GDM1 (cell line): ENCODE measurements around the gene TGFBR2.

ENCODE experiments used
- DNase-seq: peaks from one replicate; lab custom pipeline; 2025; lab: John Stamatoyannopoulos, UW

The TGFBR2 gene

DNA sequence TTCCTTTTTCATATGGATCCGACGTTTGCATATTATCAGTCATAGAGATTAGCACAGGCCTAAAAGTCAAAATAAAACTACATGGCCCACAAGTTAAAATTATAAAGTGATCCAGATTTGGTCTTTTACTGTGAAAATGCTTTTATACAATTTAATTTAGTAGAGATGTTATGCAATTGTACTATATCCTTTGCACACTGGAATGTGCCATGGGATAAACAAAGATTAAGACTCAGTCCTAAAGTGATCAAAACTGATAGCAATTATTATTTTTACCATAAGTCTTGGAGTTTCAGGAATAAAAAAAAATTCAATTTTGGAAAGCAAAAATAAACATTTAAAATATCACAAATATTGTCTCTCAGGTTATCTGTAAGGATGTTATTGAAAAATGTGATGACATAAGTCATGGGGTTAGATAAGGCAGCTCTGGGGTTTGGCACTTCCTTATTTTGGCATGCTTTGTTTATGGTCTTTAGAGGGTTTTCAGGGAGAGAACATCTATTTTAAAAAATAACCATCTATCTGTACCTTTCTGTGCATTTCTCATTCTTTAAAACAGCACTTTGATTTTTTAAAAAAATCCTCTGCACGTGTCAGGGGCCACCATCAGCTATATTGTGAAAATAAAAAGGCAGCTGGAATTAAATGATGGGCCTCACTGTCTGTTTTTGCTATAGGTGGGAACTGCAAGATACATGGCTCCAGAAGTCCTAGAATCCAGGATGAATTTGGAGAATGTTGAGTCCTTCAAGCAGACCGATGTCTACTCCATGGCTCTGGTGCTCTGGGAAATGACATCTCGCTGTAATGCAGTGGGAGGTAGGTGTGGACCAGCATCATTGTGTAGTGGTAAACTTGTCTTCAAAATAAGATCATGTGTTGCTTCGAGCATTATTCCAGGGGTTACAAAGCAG lies 67.3 kb downstream of the TGFBR2 start:
- no peak for DNase-seq

DNA sequence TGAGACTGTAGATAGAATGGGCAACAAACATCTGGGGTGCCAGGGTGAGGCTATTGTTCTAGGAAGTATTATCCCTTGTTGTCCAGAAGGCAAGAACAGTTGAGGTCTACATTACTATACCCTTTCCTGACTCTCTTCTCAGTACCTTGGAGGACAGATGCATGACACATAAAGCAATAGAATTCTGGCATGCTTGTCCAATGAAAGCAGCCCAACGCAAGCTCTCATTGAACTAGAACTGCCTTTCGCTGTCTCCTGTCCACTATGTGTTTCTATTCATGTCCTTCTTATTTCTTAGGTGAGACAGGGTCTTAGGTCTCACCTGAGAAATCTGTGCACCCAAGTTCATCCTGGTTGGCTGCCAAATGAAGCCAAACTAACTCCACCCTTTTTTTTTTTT lies 68.6 kb downstream of the TGFBR2 start:
- no peak for DNase-seq

DNA sequence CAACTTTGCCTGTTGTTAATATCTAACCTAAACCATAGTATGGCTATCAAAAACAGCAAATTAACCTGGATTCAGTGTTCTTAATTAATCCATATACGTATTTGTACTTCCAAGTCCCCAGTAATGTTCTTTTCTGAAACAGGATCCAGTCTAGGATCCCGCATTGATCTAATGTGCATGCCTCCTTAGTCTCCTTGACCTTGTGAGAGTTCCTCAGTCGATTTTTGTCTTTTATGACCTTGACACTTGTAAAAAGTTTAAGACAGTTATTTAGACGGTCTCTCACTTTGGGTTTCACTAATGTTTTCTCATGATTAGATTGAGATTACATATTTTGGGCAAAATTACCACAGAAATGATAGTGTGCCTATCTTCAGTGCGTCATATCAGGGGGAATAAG lies 69.4 kb downstream of the TGFBR2 start:
- no peak for DNase-seq

DNA sequence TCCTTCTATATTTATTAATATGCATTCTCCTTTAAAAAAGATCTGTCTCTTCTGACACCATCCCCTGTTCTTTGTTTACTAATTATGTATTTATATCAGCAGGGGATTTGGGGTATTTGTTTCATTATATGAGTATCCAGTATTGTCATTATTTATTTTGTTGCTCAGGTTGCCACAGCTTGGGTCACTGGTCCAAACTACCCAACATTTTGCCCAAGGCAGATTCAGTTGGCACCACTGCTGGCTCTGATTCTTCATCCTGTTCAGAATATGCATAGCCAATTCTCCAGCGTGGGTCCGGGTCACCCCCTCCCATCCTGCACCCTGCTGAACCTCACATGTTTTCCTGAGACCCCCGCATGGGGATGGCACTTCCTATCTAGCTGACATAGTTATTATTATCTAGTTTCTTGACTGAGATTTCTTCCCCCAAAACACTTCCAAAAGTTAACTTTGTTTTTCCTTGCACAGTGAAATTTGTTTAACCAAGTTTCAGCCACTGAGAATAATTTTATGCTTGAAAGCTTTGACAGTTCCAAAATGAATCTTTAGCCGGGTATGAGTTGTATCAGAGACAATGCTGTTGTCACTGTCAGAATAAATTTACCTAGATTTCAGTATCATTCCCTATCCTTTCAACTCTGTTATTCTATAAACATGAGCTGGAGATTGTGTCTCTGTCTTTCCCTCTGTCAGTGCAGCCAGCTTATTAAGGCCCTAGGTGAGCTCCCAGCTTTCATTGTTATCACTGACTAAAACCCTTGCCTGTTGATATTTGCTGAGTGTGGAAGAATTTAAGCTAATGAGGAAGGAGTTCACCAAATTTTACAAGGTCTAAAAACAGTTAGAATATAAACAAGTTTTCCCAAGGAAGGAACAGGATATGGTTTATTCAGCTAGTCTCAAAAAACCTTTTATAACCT lies 70.3 kb downstream of the TGFBR2 start:
- DNase-seq, result no peak

DNA sequence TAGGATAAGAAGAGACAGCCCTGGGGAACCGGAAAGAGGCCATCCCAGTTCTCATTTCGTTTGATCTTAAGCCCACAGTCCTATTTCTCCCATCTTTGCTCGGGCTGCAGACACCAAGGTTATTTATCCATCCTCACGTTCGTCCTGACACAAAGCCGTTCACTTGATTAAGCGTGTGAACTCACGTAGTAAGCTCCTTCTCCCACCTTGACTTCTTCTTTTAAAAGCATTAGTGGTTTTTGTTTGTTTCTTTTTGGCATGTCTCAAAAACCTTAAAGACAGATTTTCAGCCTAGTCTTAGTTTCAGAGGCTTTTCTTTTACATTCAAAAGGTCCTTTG lies 70.9 kb downstream of the TGFBR2 start:
- DNase-seq, result no peak

DNA sequence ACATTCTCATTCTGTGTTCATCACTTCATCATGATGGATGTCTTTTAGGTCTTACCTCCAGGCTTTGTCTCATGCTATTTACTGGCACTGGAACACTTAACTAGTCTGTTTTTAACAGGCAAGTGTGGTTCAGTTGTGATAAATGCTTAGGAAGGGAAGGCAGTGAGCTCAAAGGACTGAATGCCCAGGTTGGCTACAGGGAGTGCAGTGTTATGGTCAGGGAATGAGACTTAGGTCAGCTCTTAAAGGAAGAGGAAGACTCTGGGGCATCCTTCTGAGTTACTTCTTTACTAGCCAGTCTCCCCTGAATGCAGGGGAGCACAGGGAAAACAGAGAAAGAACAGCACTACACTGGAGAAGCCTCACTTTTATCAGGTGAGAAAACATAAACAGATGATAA lies 72.6 kb downstream of the TGFBR2 start:
- DNase-seq, result no peak

DNA sequence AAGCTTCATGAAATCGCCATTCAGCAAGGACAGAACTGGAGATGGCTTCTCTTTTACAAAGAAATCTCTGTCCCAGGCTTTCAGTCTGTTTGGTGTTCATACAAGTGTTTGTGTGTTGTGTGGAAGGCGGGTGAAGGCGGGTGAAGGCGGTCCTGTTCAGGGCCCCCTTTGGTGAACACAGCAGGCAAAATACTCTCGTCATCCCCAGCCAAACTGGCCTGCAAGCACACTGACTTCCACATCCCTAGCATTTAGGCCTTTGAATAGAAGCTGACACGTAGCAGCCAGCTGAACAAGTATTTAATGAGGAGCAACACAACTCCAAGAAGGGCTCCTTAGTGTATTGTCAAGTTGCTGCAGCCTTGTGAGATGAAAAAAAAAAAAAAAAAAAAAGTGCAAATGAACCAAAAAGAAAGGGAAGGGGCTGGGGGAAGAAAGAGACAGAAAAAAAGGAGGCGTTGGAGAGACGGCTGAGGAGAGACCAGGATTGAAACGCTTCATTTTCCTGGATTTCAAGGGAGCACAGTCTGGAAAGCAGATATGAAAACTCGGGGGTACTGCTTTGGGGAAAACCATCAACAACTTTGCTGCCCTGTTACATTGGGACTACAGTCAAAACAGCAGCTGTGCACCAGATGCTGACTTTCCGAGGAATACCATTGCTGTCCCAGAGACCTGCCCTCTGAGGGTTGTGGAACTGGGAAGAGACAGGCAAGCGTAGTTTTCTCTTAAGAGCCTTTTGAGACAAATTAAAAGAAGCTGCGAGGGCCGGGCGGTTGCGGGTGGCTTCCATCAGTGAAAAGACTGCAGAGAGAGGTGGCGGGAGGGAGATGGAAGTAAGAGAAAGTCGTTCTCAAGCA lies 74.6 kb downstream of the TGFBR2 start:
- no peak for DNase-seq

DNA sequence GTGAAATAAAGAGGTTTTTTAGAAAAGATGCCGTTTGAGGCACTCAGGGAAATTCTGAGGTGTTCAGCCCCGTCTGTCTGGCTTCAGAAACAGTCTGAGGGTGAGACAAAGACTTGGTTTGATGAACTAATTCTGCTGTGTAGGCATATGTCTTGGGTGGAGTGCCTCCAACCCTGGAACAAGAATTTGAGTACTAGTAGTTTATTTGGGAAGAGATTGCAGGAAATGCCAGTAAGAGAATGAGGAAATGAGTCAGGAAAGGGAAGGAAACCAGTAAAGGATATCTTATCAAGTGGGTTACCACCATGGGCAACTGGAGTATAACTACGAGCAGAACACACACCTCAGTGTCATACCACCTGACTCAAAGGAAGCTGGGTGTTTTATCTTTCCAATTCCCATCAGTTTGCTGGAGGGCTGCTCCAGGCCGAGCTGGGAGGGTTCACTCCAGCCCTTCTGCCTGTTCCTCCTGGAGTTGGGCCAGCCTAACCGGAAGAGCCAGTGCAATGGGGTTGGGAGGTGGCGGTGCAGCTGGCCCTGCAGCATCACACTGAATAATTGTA lies 75.3 kb downstream of the TGFBR2 start:
- peak; percentile 32 for DNase-seq

DNA sequence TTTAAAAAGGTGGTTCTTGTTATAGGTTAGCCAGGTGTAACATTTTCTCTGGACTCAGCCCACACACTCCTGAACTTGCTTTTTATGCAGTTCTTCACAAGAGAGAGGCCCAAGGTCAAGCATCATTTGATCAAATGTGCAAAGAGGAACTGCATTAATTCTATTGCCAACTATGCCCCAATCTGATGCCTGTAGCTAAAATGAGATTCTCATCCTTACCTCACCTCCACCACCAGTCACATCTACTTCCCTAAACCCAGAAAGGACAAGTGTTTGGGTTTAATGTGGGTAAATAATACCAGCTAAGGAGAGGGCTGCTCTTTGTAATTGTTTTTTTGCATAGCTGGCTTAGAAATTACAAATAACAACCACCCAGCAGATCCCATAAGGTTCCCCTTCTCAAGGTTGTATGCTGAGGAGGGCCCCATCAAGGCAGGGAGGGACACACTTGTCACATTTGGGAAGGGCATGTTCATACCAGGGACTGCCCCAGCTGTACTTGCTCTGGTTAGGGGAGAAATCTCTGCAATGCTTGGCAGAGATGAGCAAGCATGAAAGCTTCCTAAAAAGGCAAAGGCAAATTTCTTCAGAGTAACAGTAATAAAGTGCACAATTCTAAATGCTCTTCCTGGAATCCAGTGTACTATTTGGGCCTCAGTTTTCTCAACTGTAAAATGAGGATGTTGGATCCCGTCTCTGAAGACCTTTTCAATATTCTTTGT lies 76.2 kb downstream of the TGFBR2 start:
- no peak for DNase-seq

DNA sequence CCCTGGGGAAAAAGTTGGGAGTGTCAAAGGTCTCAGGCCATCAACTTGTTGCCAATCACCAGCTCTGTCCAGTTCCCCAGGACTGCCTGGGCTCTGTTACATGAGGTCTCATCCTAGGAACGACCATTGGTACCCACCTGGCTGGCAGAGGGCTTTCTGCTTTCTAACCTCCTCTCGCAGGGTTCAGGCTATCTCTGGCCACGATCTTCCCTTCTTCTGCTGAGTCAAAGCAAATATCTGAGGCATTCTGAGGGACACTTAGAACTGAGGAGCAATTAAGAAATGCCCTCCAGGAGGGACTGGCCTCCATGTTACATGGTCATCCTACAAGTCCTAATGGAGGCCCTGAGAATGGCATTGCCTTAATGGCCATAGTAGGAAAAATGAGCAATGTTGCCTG lies 77.4 kb downstream of the TGFBR2 start:
- no peak for DNase-seq

DNA sequence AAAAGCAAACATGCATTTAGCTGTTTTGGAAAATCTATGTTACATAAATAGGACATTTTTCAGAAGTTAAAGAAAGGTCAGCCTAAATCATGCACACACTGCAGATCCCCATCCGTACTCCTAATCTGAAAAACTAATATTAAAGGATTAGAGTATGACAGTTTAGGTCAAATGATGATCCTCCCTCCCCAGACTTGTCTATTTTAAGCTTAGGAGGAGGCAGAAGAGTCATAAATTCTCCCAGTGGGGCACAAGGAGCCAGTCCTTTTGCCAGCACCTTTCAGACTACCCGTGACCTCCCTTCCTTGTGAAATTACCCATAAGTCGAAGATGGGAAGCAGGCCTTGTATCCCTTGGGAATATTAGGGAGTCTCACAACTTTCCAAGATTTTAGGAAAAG lies 78.0 kb downstream of the TGFBR2 start:
- DNase-seq, result no peak

DNA sequence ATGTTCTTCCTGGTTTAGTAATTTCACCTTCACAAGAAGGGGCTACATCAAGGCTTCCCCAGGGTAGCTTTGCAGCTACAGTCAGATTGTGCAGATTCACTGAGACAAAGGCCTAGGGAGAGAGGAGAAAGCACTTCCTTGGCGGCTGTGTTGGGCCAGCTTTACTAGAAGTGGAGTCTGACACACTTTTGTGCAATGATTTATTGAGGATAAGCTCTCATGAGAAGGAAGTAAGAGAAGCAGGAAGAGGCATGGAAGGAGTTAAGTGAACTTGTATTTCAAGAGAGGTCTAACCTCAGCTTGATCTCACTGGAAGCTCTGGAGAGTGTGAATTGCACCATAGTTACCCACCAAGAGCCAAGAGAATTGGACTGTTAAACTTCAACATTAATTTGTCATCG lies 78.9 kb downstream of the TGFBR2 start:
- DNase-seq, result no peak

DNA sequence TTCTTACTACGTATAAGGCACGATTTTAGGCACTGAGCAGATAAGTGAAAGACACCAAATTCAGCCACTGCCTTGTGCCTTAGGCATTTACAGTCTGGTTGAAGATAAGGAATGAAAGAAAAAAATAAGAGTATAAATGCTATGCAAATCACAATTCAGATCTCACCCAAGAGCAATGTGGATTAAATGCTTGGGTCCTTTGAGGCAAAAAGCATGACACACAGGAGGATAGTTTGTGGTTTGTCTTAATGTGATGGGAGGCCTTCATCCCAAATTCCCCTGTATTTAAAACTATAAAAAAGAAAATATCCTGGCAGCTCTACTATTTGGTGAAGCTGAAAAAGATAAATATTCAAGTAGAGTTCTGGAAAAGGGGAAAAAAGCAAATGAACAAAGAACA lies 79.8 kb downstream of the TGFBR2 start:
- no peak for DNase-seq

DNA sequence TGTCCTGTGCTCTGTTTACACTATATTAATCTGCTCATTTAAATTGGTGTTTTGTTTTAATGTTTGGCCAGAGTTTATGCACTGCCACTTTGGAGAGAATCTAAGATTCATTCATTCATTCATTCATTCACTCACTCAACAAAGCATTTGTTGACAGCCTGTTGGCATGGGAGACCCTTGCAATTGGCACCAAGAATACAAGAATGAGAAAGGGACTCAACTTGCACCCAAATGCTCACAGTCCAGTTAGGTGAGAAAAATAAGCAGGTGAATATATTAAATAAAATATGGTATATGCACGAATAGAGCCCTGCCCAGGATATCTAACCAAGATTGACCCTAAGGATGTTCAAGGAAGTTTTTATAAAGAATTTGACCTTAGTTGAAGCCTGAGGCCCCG lies 80.4 kb downstream of the TGFBR2 start:
- no peak for DNase-seq

DNA sequence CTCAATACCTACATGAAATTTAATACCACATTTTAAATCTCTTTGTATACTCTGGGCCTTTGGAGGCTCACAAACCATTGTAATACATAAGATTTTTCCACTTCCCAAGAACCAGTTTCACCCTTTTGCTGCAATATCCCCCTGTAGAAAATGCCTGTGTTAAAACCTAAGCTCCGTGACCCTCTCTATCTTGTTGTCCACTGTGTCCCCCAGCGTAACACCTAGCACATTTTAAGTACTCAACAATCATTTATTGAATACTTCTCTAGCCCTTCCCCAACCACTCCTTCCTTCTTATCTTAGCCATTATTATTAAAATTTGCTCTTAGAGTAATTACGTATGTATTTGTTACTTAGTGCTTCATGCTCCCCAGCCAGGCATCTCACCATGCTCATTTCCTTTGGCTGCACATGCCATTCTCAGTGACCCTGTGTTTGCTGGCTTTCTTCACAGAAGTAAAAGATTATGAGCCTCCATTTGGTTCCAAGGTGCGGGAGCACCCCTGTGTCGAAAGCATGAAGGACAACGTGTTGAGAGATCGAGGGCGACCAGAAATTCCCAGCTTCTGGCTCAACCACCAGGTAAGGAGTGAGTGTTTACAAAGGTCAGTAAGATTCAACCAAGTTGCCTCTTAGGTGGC lies 81.6 kb downstream of the TGFBR2 start:
- DNase-seq, result no peak

DNA sequence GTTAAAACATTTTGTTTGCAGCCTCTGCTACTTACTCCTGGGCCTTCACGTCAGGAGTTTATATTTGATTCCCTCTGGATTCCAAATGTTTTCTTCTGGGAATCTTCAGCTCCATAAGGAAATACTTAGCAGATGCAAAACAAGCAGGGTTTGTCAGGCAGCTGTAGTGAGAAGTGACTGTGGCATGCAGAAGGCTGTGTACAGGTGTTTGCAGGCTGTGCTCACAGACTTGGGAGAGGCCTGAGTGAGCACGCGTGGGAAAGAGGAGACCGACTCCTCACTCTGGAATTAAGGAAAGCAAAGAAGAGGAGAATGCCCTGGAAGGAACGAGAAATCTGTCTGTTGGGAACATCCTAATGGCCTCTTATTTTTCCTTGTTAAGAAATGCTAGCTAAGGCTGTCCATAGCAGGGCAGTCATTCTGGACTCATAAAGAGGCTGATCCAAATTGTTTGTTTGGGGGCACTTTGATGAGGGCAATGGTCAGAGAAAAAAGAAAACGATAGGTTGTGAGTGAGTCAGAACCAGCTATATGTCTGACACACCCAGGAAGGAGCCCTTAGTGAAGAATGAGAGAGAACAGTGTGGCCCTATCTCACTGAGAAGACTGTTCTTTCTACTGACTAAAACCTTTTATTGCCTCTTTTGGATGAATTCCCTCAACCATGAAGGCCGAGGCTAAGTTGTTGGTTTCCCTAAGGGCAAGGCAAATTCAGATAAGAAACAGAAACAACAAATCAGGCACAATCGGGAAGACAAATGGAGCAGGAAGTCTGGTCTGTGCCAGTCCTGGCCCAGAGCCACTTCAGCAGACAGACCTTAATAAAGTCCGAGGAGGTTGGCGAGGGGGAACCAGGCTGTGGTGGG lies 82.6 kb downstream of the TGFBR2 start:
- DNase-seq, result no peak

DNA sequence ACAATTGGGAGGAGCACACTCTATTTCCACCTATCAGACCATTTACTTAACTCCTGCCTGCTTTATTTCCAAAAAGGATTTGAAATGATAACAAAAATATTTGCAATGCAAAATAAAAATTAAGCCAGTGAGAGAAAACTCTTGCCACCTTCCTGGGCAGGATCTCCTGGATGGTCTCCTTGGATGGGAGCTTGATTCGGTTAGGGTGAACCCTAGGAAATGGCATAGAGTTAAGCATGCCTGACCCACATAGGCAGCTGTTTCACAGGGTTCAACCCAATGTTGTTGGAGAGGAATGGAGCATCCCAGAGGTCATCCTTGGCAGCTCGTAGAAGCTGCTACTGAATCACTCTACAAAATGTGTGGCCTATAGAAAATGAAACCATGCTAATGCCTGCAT lies 83.8 kb downstream of the TGFBR2 start:
- no peak for DNase-seq

DNA sequence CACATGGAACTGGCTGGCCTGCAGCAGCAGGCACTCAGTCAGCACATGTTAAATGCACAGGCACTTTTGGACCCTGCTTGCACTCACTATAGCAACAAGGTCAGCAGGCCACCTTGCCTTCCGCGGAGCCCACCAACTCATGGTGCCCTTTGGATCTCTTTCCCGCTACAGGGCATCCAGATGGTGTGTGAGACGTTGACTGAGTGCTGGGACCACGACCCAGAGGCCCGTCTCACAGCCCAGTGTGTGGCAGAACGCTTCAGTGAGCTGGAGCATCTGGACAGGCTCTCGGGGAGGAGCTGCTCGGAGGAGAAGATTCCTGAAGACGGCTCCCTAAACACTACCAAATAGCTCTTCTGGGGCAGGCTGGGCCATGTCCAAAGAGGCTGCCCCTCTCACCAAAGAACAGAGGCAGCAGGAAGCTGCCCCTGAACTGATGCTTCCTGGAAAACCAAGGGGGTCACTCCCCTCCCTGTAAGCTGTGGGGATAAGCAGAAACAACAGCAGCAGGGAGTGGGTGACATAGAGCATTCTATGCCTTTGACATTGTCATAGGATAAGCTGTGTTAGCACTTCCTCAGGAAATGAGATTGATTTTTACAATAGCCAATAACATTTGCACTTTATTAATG lies 85.0 kb downstream of the TGFBR2 start:
- DNase-seq, result no peak

DNA sequence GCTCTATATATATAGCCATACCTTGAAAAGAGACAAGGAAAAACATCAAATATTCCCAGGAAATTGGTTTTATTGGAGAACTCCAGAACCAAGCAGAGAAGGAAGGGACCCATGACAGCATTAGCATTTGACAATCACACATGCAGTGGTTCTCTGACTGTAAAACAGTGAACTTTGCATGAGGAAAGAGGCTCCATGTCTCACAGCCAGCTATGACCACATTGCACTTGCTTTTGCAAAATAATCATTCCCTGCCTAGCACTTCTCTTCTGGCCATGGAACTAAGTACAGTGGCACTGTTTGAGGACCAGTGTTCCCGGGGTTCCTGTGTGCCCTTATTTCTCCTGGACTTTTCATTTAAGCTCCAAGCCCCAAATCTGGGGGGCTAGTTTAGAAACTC lies 85.5 kb downstream of the TGFBR2 start:
- no peak for DNase-seq
